Smooth muscle cell (in vitro differentiated cells): Measurements from ENCODE around the gene TMEM175. TPM values are rescaled to one million over a fixed set of nuclear protein-coding genes. Genes with fewer than 3 reads are reported as not detected.

ENCODE experiments used
- DNase-seq: peaks from one replicate; lab custom pipeline; 2025; ENCODE audit not compliant: unreplicated experiment; lab: John Stamatoyannopoulos, UW
- H2AFZ ChIP-seq: fragments of 200-600 bp; sonication (generic); 2 replicates; pipeline ENCODE4 v1.6.0; 2016; ENCODE audit warnings: antibody characterized with exemption, low read depth, mild to moderate bottlenecking
- H3F3A ChIP-seq: fragments of 200-600 bp; sonication (generic); 2 replicates; pipeline ENCODE4 v1.6.0; 2017; ENCODE audit warnings: antibody characterized with exemption, low read depth
- H3K27ac ChIP-seq: fragments of 200-600 bp; sonication (generic); 2 replicates; pipeline ENCODE4 v1.5.1; 2016; ENCODE audit warnings: low read depth, mild to moderate bottlenecking
- H3K27me3 ChIP-seq: fragments of 200-600 bp; sonication (generic); 2 replicates; pipeline ENCODE4 v1.6.1; 2016; ENCODE audit warnings: low read depth, mild to moderate bottlenecking
- H3K36me3 ChIP-seq: fragments of 200-600 bp; sonication (generic); 2 replicates; pipeline ENCODE4 v1.5.1; 2016; ENCODE audit warnings: low read depth
- H3K4me1 ChIP-seq: fragments of 200-600 bp; sonication (generic); 2 replicates; pipeline ENCODE4 v1.5.1; 2016; ENCODE audit warnings: low read depth
- H3K4me2 ChIP-seq: fragments of 200-600 bp; sonication (generic); 2 replicates; pipeline ENCODE4 v1.6.0; 2016; ENCODE audit warnings: mild to moderate bottlenecking
- H3K4me3 ChIP-seq: fragments of 200-600 bp; sonication (generic); 2 replicates; pipeline ENCODE4 v1.5.1; 2016; ENCODE audit warnings: mild to moderate bottlenecking
- H3K79me2 ChIP-seq: fragments of 200-600 bp; sonication (generic); 2 replicates; pipeline ENCODE4 v1.6.0; 2016; ENCODE audit warnings: low read depth, mild to moderate bottlenecking
- H3K9ac ChIP-seq: fragments of 200-600 bp; sonication (generic); 2 replicates; pipeline ENCODE4 v1.6.0; 2016; ENCODE audit warnings: low read depth
- H3K9me3 ChIP-seq: fragments of 200-600 bp; sonication (generic); replicated peaks from 2 replicates; pipeline ENCODE4 v1.5.1; 2016; ENCODE audit warnings: low read depth
- H4K20me1 ChIP-seq: fragments of 200-600 bp; sonication (generic); 2 replicates; pipeline ENCODE4 v1.6.0; 2016; ENCODE audit warnings: low read depth
- WGBS: methylation state at CpG from one replicate; pipeline ENCODE4 v1.1.7; 2016; ENCODE audit warnings: low lambda C conversion rate; 5-methylcytosine and 5-hydroxymethylcytosine counted together
- polyA plus RNA-seq: library from polyadenylated mRNA; unstranded; fragments of >200 nt; fragmentation: Nextera tagmentation; extraction: Ambion mirVana; gene quantifications from 2 replicates; pipeline ENCODE4 v1.2.1, GENCODE V29; 2016
- total RNA-seq: library from RNA; depleted of rRNA; stranded (reverse); fragments of >200 nt; gene quantifications from 2 replicates; pipeline ENCODE4 v1.2.3, GENCODE V29; 2014
- TF ChIP-seq, protein P1 (sequence below): fragments of 200-600 bp; sonication (generic); IDR thresholded peaks from 2 replicates; pipeline ENCODE4 v1.5.1; 2017; ENCODE audit warnings: borderline replicate concordance, mild to moderate bottlenecking, antibody characterized with exemption; ENCODE audit not compliant: insufficient read depth, poor library complexity, severe bottlenecking

Gene TMEM175
- total RNA-seq, result 20.6 and 30.4 TPM in 2 replicates
- 27.6 and 35.2 TPM in 2 replicates for polyA plus RNA-seq

DNA sequence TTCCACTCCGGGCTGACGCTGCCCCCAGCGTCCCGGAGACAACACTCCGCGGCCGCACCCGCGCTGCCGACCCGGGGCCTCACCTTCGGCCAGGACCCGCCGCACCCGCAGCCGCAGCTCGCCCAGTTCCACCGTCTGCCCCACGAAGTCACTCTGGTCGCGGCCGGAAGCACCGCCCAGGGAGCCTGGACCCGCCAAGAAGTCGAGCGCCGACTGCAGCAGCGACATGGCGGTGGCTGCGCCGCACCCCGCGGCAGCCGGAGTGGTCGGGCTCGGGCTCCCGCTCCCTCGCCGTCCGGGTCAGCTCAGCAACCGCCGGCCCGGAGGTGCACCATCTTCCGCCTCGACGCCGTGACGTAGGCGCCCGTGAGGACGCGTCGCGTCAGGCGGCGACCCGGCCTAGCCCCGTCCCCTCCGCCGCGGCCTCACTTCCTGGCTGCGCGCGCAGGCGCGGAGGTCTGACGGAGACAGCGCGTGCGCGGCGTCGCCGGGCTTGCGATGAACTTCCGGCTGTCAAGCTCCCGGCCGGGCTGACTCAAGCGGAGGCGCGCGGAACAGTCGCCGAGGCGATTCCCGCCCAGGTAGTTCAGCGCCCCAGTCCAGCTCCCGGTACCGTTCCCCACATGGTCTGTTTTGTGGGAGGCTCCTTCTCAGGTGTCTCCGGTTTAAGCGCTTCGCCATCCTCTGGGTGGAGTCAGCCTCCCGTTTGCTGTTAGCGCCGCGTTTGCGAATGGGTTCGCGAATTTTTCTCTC, at the start of gene TMEM175, which contains the start of gene GAK:
TMEM175 (plus strand) TSS at position 501 of the 753 bp plus-strand sequence. CDS start 15,280 bp downstream, outside the sequence.
GAK (minus strand) TSS at position 357 of the 753 bp plus-strand sequence; CDS start at position 228, 129 bp downstream.
- Histone ChIP-seq H3K27me3 (no peaks in the 10 kb centered on the region), H3K36me3 (no peaks in the 10 kb centered on the region), H3K9me3 (no peaks in the 10 kb centered on the region), H3K4me2 (peak within 1 kb of the TSS; percentile 91), H3K4me3 (peak within 1 kb of the TSS; percentile 96), H3F3A (no peaks in the 10 kb centered on the region), H3K27ac (peak within 1 kb of the TSS; percentile 88), H3K4me1 (peaks cover 14% of the 10 kb centered on the region), H2AFZ (peak within 1 kb of the TSS; percentile 92), H3K9ac (peak within 1 kb of the TSS; percentile 95), H4K20me1 (peaks cover 36% of the 10 kb centered on the region), H3K79me2 (peaks cover 61% of the 10 kb centered on the region)
- TF ChIP-seq, protein P1, sequence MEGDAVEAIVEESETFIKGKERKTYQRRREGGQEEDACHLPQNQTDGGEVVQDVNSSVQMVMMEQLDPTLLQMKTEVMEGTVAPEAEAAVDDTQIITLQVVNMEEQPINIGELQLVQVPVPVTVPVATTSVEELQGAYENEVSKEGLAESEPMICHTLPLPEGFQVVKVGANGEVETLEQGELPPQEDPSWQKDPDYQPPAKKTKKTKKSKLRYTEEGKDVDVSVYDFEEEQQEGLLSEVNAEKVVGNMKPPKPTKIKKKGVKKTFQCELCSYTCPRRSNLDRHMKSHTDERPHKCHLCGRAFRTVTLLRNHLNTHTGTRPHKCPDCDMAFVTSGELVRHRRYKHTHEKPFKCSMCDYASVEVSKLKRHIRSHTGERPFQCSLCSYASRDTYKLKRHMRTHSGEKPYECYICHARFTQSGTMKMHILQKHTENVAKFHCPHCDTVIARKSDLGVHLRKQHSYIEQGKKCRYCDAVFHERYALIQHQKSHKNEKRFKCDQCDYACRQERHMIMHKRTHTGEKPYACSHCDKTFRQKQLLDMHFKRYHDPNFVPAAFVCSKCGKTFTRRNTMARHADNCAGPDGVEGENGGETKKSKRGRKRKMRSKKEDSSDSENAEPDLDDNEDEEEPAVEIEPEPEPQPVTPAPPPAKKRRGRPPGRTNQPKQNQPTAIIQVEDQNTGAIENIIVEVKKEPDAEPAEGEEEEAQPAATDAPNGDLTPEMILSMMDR, result no peak
- peak; percentile 85 for DNase-seq
- WGBS, result under 1% methylated on average over 78 of the region's 99 CpGs

DNA sequence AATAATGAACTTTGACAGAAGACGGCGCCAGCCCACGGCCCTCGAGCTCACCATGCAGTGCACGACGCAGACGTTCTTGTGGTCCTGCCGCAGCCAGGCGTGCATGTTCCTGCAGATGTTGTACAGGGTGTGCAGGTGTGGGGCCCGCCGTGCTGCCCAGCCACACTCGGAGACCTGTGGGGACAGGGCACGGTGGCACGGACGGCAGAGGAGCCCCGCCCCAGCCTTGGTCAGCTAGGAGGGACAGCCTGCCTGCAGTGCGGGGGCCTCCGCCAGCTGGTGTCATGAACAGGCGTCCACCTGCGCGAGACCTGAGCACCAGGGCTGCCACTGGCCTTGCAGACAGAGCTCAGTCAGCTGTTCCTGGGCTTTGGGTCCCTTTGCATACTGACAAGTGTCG, 49.6 kb upstream of the TMEM175 start:
- TF ChIP-seq, protein P1, result no peak
- Histone ChIP-seq H3K4me2 (no peak overlapping the region), H3K9me3 (no peaks in the 10 kb centered on the region), H3K9ac (no peak overlapping the region), H3F3A (no peaks in the 10 kb centered on the region), H3K4me3 (no peak overlapping the region), H2AFZ (no peak overlapping the region), H4K20me1 (no peaks in the 10 kb centered on the region), H3K79me2 (no peaks in the 10 kb centered on the region), H3K36me3 (no peaks in the 10 kb centered on the region), H3K4me1 (no peaks in the 10 kb centered on the region), H3K27me3 (no peaks in the 10 kb centered on the region), H3K27ac (no peak overlapping the region)
- WGBS, result 98% methylated on average over 22 of the region's 22 CpGs
- no peak for DNase-seq

- Histone ChIP-seq H3K4me3 (no peak overlapping the region), H3K79me2 (no peaks in the 10 kb centered on the region), H2AFZ (no peak overlapping the region), H3K4me2 (no peak overlapping the region), H4K20me1 (no peaks in the 10 kb centered on the region), H3K36me3 (no peaks in the 10 kb centered on the region), H3K4me1 (no peaks in the 10 kb centered on the region), H3K27ac (no peak overlapping the region), H3F3A (no peaks in the 10 kb centered on the region), H3K27me3 (no peaks in the 10 kb centered on the region), H3K9me3 (no peaks in the 10 kb centered on the region), H3K9ac (no peak overlapping the region)
- DNase-seq, result no peak
- WGBS, result 95% methylated on average over 26 of the region's 26 CpGs
- TF ChIP-seq, protein P1, result no peak
These were observed 48.7 kb upstream of the TMEM175 start for GRCh38 chr4:883377-884095.
